ENCODE results near the gene GABRG3. TPM values are rescaled to one million over a fixed set of nuclear protein-coding genes. Genes with fewer than 3 reads are reported as not detected.

The GABRG3 gene
- total RNA-seq, 1 experiment from 2014 or later, result 3.4 TPM

DNA sequence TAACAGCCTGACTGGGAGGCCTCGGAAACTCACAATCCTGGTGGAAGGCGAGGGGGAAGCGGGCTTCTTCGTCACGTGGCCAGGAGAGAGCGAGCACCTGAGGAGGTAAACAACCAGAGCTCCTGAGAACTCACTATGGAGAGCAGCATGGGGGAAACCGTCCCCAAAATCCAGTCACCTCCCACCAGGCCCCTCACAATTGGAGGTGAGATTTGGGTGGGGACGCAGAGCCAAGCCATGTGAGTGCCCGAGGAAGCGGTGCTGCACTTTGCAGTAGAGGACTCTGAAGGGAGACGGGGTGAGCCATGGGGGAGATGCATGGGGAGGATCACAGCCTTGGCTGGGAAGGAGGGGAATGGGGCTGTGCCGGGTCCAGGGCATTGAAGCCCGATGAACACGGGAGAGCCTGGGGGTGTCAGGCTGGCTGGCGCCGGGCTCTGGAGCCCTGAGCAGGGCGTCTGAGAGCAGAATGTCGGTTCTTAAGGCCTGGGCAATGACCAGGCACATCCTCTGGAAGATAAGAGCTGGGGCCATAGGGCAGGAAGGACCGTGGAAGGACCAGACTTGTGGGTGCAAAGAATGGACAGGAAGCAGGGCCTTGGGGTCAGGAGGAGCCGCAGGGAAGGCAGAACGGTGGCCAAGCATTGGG, 117.7 kb downstream of the GABRG3 start:
- in situ Hi-C loops (cut with HindIII; ENCODE audit: low sequenced_read_pairs), result no loop called here
- DNase-seq (ENCODE audit: low spot score), result no peak

DNA sequence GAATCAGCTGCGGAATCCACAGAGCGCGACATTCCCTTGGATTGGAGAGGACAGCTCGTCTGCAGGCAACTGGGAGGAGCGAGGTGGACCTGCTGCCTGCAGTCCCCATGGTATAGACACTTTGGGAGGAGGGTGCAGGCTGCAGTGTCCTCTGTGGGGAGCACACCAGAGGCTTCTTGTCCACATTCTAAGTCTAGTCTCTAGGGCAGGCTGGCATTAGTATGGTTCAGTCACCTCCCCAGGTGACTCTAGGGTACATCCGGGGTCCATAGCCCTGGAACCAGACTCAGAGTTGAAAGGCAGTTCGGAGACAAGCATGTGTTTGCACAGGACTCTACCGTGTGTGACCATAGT, 118.2 kb downstream of the GABRG3 start:
- DNase-seq (ENCODE audit: low spot score), result no peak
- in situ Hi-C loops (cut with HindIII; ENCODE audit: low sequenced_read_pairs), result no loop called here

DNA sequence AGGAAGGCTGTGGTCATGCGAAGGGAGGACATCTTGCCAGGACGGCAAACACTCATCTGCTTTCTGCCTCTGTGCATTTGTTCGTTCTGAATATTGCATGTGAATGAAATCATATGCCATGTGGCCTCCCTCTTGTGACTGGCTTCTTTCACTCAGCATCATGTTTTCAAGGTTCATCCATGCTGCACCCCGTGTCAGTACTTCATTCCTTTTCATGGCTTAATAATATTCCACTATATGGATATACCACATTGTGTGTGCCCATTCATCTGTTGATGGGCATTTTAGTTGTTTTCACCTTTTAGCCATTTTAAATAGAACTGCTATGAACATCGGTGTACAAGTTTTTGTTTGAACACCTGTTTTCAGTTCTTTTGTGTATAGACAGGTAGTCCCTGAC, 118.7 kb downstream of the GABRG3 start:
- DNase-seq (ENCODE audit: low spot score), result no peak
- in situ Hi-C loops (cut with HindIII; ENCODE audit: low sequenced_read_pairs), result no loop called here

DNA sequence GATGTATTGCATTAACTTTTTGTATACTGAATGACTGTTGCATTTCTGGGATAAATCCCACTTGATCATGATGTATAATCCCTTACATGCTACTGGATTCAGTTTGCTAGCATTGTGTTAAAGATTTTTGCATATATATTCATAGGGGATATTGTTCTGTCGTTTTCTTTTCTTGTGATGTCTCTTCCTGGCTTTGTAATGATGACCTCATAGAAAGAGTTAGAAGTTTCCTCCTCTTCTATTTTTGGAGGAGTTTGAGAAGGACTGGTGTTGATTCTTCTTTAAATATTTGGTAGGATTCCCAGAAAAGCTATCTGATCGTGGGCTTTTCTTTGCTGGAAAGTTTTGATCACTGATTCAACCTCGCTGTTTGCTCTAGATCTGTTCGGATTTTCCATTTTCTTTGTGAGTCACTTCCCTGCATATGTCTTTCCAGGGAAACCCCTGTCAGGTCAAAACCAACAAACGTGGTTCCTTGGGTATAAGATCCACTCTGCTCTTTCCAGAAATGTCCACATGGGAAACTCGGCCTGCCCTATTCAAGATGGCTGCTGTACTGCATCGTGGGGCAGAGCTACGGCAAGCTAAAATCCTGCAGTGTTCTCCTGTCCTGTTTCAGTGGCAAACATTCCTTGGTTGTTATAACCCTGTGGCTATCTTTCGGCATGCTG, 120.4 kb downstream of the GABRG3 start:
- in situ Hi-C loops (cut with HindIII; ENCODE audit: low sequenced_read_pairs), result no loop called here
- no peak for DNase-seq (ENCODE audit: low spot score)

DNA sequence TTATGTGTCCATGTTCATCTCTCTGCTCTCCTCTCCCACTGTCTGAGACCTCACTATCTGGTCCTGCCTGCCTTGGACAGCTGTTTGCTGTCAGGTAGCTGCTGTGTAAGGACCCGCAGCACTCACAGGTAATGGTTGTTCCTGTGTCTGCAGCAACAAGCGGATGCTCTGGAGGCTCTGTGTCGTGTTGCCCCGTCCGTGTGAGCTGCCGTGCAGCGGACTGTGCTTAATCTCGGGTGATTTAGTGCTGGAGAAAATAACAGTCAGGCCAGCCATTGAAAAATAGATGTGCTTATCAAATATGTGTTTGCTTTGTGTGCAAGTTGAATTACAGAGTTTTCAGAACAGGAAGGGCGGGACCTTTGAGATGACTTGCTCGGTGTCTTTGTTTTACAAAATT, 121.4 kb downstream of the GABRG3 start:
- in situ Hi-C loops (cut with HindIII; ENCODE audit: low sequenced_read_pairs), result no loop called here
- DNase-seq (ENCODE audit: low spot score), result no peak

DNA sequence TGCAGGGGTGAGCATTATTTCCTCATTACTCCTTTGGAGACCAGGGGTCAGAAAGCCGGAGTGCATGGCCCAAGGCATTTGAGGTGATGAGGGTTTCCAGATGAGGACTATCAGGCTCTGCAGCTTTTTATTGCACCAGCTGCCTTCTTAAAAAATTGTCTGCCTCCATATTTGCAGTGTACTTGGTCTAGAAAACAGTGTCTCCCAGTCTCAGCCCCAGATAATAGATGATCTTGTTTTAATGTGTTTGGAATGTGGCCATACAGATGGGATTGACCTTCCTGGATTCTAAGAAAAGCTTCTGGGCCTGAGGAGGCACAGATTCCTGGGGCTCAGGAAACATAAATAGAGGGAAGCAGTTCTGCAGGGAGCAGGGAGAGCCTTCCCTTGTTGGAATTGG, 123.3 kb downstream of the GABRG3 start:
- DNase-seq (ENCODE audit: low spot score), result peak; percentile 8
- in situ Hi-C loops (cut with HindIII; ENCODE audit: low sequenced_read_pairs), result no loop called here

DNA sequence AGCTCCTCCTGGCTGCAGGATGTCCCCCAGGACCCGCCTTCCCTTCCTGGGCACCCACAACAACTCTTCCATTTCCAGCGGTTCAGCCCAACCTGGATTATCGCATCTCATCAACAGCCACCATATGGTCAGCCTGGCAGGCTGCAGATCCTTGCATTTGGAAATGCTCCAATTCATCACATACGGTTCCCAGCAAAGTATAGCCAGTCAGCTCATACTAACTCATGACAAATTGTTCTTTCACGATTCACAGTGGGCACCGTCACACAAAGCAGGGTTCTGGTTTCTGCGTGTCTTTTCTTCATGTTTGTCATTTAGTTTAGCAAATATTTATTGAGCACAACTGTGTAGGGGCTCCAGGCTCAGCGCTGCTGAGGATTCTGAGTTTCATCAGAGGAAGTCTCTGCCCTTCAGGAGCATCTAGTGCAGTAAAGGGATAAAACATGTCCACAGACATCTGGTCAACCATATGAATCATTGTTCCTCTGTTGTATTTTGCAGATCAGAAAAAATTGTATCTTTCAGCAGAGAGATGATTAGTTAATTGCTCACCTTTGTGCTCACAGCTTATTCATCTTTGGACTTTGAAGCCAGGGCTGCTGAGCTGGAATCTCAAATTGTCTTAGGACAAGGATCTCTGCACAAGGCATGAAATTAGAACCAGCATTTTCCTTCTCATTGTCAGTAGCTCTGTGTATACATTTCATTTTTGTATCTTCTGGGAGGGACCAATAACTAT, 125.1 kb downstream of the GABRG3 start:
- in situ Hi-C loops (cut with HindIII; ENCODE audit: low sequenced_read_pairs), result no loop called here
- DNase-seq (ENCODE audit: low spot score), result peak; percentile 41

DNA sequence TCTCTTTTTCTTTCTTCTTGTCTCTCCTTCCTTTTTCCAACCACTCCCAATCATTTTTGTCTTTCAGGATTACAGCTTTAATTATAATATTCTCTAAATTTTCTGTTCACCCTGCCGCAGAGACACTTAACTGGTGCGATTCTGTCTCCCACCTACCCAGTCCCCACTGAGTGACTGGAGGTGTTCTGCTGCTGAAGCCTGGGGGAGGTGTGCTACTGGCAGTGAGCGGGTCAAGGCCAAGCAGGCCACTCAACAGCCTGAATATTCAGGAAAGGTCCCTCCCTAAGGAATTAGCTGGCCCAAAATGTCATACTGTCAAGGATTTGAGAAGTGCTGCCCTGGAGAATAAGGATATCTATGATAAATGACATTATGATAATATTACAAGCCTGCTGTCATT, 126.5 kb downstream of the GABRG3 start:
- no peak for DNase-seq (ENCODE audit: low spot score)
- in situ Hi-C loops (cut with HindIII; ENCODE audit: low sequenced_read_pairs), result no loop called here

DNA sequence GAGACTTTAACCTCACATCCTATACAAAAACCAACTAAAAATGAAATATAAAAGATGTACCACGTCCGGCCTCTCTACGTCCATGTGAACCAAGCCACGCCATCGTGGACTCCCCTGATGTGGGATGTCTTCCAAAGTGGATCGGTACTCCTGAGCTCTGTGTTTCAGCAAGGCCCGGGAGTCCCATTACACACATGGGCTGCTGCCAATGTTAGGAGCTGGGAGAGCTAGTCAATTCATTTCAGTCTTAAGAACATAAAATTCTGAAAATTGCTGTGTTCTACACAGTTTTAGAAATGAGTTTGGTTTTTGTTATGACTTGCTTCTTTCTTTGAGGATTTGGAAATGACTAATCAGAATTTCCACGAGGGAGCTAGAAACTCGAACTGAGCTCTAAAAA, 131.0 kb downstream of the GABRG3 start:
- DNase-seq (ENCODE audit: low spot score), result no peak
- in situ Hi-C loops (cut with HindIII; ENCODE audit: low sequenced_read_pairs), result no loop called here

DNA sequence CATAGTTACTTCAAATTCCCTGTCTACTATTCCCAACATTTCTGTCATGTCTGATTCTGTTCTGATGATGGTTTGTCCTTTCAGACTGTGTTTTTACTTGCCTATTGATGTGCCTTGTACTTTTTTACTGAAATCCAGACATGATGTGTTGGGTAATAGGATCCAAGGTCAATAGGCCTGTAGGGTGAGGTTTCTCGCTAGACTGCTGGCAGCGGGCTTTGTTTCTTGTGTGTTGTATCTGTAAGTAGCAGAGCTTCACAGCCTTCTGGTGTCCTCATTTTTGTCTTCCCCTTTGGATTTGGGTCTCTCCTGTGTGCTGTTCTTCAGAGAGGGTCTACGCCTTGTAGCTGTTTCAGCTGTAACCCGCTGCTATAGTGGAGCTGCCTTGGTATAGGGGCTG, 140.3 kb downstream of the GABRG3 start:
- DNase-seq (ENCODE audit: low spot score), result no peak
- in situ Hi-C loops (cut with HindIII; ENCODE audit: low sequenced_read_pairs), result no loop called here

DNA sequence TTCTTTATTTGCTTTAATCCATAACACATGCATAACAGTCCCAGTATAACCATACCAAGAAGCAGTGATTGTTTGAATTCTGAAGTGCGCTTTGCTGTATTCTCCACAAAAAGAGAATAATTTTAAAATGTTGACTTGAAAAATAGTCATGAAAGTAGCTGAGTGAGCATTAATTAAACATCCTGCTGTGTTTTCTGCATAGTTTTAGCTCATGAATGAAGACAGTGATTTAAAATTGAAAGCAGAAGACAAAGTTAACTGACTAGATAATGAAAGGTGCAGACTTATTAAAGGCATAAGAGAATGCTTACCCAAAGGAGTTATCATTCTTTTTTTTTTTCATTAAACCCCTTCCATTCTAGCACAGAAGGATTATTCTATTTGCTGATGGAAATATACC, 143.5 kb downstream of the GABRG3 start:
- in situ Hi-C loops (cut with HindIII; ENCODE audit: low sequenced_read_pairs), result no loop called here
- DNase-seq (ENCODE audit: low spot score), result no peak

DNA sequence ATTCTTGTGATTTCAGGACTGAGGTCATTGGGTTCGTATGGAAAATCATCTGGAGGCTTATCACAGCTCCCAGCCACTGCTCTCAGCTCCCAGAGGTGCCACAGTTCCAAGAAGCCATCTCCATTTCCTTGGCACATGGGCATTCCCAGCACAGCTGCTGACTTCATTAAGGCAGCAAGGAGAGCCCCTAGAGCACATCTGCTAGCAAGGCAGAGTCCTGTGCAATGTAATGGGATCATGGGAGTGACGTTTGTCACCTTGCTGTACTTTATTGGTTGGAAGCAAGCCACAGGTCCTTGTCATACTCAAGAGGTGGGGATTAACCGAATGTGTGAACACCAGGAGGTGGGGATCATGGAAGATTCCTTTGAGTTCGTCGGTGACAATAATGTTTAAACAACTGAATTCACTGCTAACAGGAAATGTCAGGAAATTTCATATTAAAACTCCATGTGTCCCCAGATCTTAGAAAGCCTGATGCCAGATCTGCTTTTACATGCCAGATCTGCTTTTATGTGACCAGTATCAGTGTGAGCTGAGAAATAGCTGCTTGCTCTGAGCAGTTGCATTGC, 148.8 kb downstream of the GABRG3 start:
- in situ Hi-C loops (cut with HindIII; ENCODE audit: low sequenced_read_pairs), result no loop called here
- no peak for DNase-seq (ENCODE audit: low spot score)

DNA sequence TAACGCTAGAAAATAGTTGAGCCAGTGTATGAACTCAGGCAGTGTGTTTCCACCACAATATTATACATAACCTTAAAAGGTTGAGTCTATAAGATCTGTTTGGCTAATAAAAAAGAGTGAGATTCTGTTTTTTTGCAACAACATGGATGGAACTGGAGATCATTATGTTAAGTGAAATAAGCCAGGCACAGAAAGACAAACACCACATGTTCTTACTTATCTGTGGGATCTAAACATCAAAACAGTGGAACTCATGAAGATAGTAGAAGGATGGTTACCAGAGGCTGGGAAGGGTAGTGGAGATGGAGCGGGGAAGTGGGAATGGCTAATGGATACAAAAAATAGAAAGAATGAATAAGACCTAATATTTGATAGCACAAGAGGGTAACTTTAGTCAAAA, 150.7 kb downstream of the GABRG3 start:
- in situ Hi-C loops (cut with HindIII; ENCODE audit: low sequenced_read_pairs), result no loop called here
- DNase-seq (ENCODE audit: low spot score), result no peak

DNA sequence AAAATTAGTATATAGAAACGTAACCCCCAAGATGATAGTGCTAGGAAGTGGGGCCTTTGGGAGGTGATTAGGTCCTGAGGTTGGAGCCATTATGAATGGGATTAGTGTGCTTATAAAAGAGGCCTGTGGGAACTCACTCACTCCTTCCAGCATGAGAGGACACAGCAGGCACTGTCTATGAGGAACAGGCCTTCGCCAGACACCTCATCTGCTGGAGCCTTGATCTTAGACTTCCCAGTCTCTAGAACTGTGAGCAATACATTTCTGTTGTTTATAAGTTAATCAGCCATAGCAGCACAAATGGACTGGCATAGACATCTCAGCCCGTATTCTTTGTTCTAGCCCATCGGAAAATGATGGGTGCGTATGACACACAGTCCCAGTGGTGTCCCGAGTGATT, 152.3 kb downstream of the GABRG3 start:
- no peak for DNase-seq (ENCODE audit: low spot score)
- in situ Hi-C loops (cut with HindIII; ENCODE audit: low sequenced_read_pairs), result no loop called here

DNA sequence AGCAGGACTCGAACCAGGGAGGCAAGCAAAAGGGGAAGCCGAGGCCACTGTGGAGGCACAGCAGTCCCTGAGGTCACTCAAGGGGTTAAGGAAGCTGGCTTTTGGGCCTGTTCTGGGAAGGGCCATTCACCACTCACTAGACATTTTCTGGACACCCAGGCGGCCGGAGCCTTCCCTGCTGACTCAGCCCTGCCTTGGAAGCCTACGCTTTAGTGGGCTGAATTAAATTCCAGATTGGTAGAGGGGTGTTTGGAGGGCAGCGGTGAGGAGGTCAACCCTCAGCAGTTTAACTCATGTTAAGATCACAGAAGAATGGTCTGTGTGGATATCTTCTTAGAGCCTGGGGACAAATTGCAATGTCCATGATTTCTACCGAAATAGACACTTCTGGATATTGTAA, 152.8 kb downstream of the GABRG3 start:
- DNase-seq (ENCODE audit: low spot score), result no peak
- in situ Hi-C loops (cut with HindIII; ENCODE audit: low sequenced_read_pairs), result no loop called here

DNA sequence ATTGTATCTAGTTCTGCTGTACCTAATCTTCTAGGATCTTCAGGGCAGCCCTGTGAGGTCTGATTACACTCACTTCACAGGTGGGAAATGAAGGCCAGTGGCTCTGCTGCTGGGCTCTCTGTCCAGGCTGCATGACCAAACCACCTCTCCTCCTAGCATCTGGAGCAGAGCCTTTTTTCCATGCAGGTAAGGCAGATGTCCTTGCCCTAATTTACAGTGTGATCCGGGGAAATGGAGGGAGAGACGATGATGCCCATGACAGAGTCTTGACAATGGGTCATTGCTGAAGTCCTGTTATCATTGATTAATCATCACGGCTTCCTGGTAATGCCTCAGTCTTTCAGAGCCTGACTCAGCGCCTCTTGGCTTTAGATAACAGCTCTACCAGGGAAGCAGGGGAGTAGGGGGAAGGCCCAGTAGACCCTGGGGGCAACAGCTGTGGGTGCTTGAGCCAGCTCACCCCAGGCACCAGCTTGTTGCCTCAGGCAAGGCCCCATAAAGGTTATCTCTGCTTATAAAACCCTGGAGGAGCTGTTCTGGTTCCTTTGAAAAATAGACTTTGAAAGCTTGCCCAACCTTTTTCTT, 153.4 kb downstream of the GABRG3 start:
- in situ Hi-C loops (cut with HindIII; ENCODE audit: low sequenced_read_pairs), result no loop called here
- DNase-seq (ENCODE audit: low spot score), result no peak

DNA sequence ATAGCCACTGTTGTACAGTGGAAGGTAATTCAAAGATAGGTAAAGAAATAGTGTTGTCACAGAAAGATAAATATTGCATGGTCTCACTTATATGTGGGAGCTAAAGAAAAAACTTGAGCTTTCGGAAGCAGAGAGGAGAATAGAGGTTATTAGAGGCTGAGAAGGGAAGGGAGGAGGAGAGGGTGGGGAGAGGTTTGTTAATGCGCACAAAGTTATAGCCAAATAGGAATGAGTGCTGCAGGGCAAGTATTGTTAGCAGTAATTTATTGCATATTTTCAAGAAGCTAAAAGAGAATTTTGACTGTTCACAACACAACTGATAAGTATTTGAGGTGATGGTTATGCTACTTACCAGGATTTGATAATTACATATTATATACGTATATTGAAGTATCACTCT, 154.2 kb downstream of the GABRG3 start:
- no peak for DNase-seq (ENCODE audit: low spot score)
- in situ Hi-C loops (cut with HindIII; ENCODE audit: low sequenced_read_pairs), result no loop called here

DNA sequence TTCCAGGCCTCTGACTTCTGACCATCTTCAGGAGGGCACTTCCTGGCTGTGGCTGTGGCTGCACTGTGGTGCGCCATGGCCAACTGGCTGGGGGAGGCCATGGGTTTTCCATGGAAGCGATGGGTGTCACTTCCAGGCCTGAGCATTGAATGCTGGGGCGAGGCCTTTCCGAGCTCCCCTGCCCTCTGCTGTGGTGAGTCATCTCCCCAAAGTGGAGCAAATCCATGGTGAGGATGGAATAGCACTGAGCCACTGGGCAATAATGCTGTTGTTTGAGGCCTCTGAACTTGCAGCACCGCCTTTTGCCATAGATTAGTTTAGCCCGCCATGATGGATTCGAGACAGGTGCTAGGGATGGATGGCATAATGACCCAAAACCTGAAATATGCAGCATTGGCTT, 155.5 kb downstream of the GABRG3 start:
- in situ Hi-C loops (cut with HindIII; ENCODE audit: low sequenced_read_pairs), result no loop called here
- DNase-seq (ENCODE audit: low spot score), result no peak

DNA sequence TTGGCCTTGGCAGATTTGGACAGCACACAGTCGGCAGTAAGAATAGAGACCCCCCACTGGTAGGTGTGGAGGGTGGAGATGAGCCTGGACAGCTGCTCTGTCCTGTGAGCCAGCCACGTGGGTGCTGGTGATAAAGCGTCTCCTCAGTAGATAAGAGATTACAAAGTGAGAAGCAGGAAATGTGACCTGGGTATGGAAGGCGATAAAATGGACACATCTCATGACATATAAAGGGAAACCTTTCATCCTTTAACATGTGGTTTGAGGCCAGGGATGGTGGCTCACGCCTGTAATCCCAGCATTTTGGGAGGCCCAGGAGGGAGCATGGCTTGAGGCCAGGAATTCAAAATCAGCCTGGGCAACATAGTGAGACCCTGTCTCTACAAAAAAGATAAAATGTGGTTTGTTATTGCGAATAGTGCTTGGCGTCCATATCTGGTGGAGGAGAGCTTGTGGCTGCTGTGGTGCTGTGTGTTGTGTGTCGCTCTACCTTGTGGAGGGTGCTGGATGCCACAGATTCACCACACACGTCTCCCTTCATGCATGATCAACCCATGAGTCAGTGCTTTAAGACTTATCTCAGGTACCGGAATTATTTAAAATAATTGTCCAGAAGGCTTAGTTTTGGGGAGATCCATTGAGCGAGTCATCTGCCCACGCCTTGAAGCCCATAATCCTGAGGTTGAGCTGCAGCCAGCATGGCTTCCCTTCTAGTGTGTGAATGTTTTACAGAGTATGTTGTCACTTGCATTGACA, 157.0 kb downstream of the GABRG3 start:
- no peak for DNase-seq (ENCODE audit: low spot score)
- in situ Hi-C loops (cut with HindIII; ENCODE audit: low sequenced_read_pairs), result no loop called here
